ENCODE data around the gene NKX2-8.

DNA sequence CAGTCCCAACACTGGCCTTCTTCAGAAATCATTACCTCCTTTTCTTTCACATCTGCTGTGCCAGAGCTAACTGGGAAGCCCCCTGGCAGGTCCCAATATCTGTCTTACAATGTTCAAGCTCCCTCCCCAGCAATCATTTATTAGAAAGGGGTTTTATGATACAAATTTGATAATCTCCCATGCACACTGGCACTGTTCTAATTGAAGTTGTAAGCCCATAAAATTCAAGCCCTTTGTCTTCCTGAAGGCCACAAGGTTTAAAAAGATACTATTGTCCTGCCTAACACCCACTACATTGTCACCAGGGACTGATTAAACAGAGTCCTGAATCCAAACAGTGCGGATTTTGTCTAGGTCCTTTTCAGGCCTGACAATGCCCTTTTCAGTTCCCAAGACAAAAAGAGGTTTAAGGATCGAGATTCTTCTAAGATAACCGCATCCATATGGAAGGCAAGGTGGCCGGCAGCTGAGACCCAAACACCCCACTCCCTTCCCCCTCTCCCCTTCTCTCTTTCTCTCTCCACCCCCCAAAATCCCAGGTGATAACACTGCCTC lies 3.3 kb downstream of the NKX2-8 start:
- TF ChIP-seq, protein P1, sequence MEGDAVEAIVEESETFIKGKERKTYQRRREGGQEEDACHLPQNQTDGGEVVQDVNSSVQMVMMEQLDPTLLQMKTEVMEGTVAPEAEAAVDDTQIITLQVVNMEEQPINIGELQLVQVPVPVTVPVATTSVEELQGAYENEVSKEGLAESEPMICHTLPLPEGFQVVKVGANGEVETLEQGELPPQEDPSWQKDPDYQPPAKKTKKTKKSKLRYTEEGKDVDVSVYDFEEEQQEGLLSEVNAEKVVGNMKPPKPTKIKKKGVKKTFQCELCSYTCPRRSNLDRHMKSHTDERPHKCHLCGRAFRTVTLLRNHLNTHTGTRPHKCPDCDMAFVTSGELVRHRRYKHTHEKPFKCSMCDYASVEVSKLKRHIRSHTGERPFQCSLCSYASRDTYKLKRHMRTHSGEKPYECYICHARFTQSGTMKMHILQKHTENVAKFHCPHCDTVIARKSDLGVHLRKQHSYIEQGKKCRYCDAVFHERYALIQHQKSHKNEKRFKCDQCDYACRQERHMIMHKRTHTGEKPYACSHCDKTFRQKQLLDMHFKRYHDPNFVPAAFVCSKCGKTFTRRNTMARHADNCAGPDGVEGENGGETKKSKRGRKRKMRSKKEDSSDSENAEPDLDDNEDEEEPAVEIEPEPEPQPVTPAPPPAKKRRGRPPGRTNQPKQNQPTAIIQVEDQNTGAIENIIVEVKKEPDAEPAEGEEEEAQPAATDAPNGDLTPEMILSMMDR (IDR thresholded peaks at IDR 0.05; ENCODE audit: low read depth, low read length) = no peak
- no peak for TF ChIP-seq EZH2phosphoT487 (IDR thresholded peaks at IDR 0.05; ENCODE audit: low read depth)
